Loucy (cell line): Measurements from ENCODE around the gene HLA-DMA.

ENCODE experiments used
- H2AFZ ChIP-seq: fragments of 200-600 bp; sonication (generic); 2 replicates; pipeline ENCODE4 v1.6.0; 2016; ENCODE audit warnings: antibody characterized with exemption, mild to moderate bottlenecking, low read length, moderate library complexity
- H3F3A ChIP-seq: fragments of 200-600 bp; 2 replicates; pipeline ENCODE4 v1.6.0; 2016; ENCODE audit warnings: antibody characterized with exemption, low read depth, mild to moderate bottlenecking
- H3K27me3 ChIP-seq: fragments of 200-600 bp; sonication (generic); 2 replicates; pipeline ENCODE4 v1.6.1; 2014; ENCODE audit warnings: low read length, mild to moderate bottlenecking; ENCODE audit not compliant: insufficient read depth, poor library complexity, severe bottlenecking
- H3K36me3 ChIP-seq: fragments of 200-600 bp; sonication (generic); 2 replicates; pipeline ENCODE4 v1.6.1; 2016; ENCODE audit warnings: low read length; ENCODE audit not compliant: insufficient read depth
- H3K4me1 ChIP-seq: fragments of 200-600 bp; sonication (generic); 2 replicates; pipeline ENCODE4 v1.5.1; 2014; ENCODE audit warnings: low read length, mild to moderate bottlenecking; ENCODE audit not compliant: insufficient read depth, poor library complexity, severe bottlenecking
- H3K4me2 ChIP-seq: fragments of 200-600 bp; sonication (generic); 2 replicates; pipeline ENCODE4 v1.6.0; 2014; ENCODE audit warnings: antibody characterized with exemption, low read length, low read depth, mild to moderate bottlenecking; ENCODE audit not compliant: poor library complexity, severe bottlenecking
- H3K4me3 ChIP-seq: fragments of 200-600 bp; sonication (generic); 2 replicates; pipeline ENCODE4 v1.5.1; 2014; ENCODE audit warnings: low read length, mild to moderate bottlenecking, mixed read lengths; ENCODE audit not compliant: poor library complexity, severe bottlenecking
- H3K79me2 ChIP-seq: fragments of 200-600 bp; sonication (generic); 2 replicates; pipeline ENCODE4 v1.6.1; 2014; ENCODE audit warnings: low read length; ENCODE audit not compliant: insufficient read depth
- H3K9ac ChIP-seq: fragments of 200-600 bp; sonication (generic); 2 replicates; pipeline ENCODE4 v1.6.0; 2014; ENCODE audit warnings: mild to moderate bottlenecking, low read depth, low read length, moderate library complexity; ENCODE audit not compliant: poor library complexity, severe bottlenecking
- H3K9me2 ChIP-seq: fragments of 200-600 bp; sonication (generic); replicated peaks from 2 replicates; pipeline ENCODE4 v1.6.1; 2016; ENCODE audit warnings: low read depth, low read length, mixed read lengths
- H3K9me3 ChIP-seq: fragments of 200-600 bp; sonication (generic); 2 replicates; pipeline ENCODE4 v1.6.1; 2014; ENCODE audit warnings: mild to moderate bottlenecking, antibody characterized with exemption, low read length, low read depth; ENCODE audit not compliant: insufficient read depth
- H4K20me1 ChIP-seq: fragments of 200-600 bp; sonication (generic); 2 replicates; pipeline ENCODE4 v1.6.0; 2014; ENCODE audit warnings: antibody characterized with exemption, low read length, mild to moderate bottlenecking; ENCODE audit not compliant: insufficient read depth, poor library complexity, severe bottlenecking
- CTCF ChIP-seq: fragments of 200-600 bp; sonication (generic); conservative IDR thresholded peaks from 2 replicates; pipeline ENCODE4 v1.5.1; 2014; ENCODE audit warnings: mild to moderate bottlenecking, antibody characterized with exemption, low read length
- EZH2phosphoT487 ChIP-seq: fragments of 200-600 bp; IDR thresholded peaks from 2 replicates; pipeline ENCODE4 v1.6.1; 2018; ENCODE audit warnings: antibody characterized with exemption, mild to moderate bottlenecking, moderate library complexity, borderline replicate concordance

Gene HLA-DMA

GRCh38 chr6:32980488-32981038 lies 27.7 kb upstream of the HLA-DMA start:
- H3K9me2 ChIP-seq = no peaks in the 10 kb centered on the region
- no peaks in the 10 kb centered on the region for H3K9me3 ChIP-seq
- H3K9ac ChIP-seq = no peak overlapping the region
- H3K36me3 ChIP-seq = peaks cover 70% of the 10 kb centered on the region
- H3K79me2 ChIP-seq = peaks cover 58% of the 10 kb centered on the region
- peaks cover 71% of the 10 kb centered on the region for H4K20me1 ChIP-seq
- no peak overlapping the region for H3K4me3 ChIP-seq
- H3K4me1 ChIP-seq = peaks cover 40% of the 10 kb centered on the region
- no peak for TF ChIP-seq CTCF
- no peak for TF ChIP-seq EZH2phosphoT487
- H3K4me2 ChIP-seq = peak overlapping the region; percentile 93
- peaks cover 57% of the 10 kb centered on the region for H3F3A ChIP-seq
- no peaks in the 10 kb centered on the region for H3K27me3 ChIP-seq
- no peak overlapping the region for H2AFZ ChIP-seq

- Histone ChIP-seq H3K9me3 (no peaks in the 10 kb centered on the region), H4K20me1 (peaks cover 78% of the 10 kb centered on the region), H3K9ac (no peak overlapping the region), H3K4me2 (peak overlapping the region; percentile 93), H3K79me2 (peaks cover 65% of the 10 kb centered on the region), H2AFZ (no peak overlapping the region), H3K36me3 (peaks cover 76% of the 10 kb centered on the region), H3K4me1 (peaks cover 45% of the 10 kb centered on the region), H3K4me3 (peak overlapping the region; percentile 15), H3K9me2 (no peaks in the 10 kb centered on the region), H3K27me3 (no peaks in the 10 kb centered on the region), H3F3A (peaks cover 57% of the 10 kb centered on the region)
- TF ChIP-seq EZH2phosphoT487 = no peak
- TF ChIP-seq CTCF = no peak
Measured at GRCh38 chr6:32979720-32980487, 27.0 kb upstream of the HLA-DMA start.

- Histone ChIP-seq H3K9ac (no peak overlapping the region), H4K20me1 (peaks cover 95% of the 10 kb centered on the region), H3K4me2 (peak overlapping the region; percentile 93), H3K9me3 (no peaks in the 10 kb centered on the region), H3F3A (peaks cover 40% of the 10 kb centered on the region), H3K4me1 (peaks cover 47% of the 10 kb centered on the region), H3K4me3 (peak overlapping the region; percentile 96), H3K9me2 (no peaks in the 10 kb centered on the region), H2AFZ (no peak overlapping the region), H3K27me3 (peaks cover 15% of the 10 kb centered on the region), H3K36me3 (peaks cover 96% of the 10 kb centered on the region), H3K79me2 (peaks cover 84% of the 10 kb centered on the region)
- TF ChIP-seq CTCF = no peak
- no peak for TF ChIP-seq EZH2phosphoT487
Measured at GRCh38 chr6:32977953-32978324, 25.0 kb upstream of the HLA-DMA start.
